HG03196 (cell line): ENCODE data around the gene AKT1S1.
A peak's percentile ranks its signal among the peaks of the same experiment; 100 is the strongest.

ENCODE experiments used
- ATAC-seq: cut with Tn5 transposase; IDR thresholded peaks from one replicate; pipeline ENCODE4 v1.9.1; 2021; ENCODE audit not compliant: unreplicated experiment

Gene AKT1S1

GRCh38 chr19:49871349-49871985 is 5.7 kb downstream of the AKT1S1 start:
- no peak for ATAC-seq

DNA sequence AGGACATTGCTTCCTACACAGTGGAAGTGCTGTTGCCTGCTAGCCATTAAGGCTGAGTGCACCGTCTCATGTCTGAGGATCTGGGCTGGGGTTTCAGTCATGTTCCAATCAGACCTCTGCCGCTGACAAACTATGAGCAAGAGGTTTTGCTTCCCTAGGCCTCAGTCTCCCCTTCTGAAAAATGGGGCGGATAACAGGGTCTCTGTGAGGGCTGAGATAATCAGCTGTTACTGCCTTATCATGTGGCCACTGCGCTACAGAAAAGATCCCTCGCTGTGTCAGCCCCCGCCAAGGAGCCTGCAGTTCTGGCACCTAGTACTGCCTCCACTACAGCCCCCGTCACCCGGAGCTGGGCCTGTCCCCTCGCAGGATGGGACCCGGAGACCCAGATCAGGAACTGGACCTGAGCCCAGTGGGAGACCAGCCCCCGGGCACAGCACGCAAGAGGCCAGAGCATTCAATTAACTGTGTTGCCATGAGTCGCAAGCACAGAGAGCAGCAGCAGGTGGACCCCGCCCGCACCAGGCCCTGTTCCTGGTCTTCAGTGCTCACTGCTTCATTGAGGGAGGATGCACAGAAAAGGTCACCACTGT is 6.8 kb downstream of the AKT1S1 start:
- no peak for ATAC-seq

DNA sequence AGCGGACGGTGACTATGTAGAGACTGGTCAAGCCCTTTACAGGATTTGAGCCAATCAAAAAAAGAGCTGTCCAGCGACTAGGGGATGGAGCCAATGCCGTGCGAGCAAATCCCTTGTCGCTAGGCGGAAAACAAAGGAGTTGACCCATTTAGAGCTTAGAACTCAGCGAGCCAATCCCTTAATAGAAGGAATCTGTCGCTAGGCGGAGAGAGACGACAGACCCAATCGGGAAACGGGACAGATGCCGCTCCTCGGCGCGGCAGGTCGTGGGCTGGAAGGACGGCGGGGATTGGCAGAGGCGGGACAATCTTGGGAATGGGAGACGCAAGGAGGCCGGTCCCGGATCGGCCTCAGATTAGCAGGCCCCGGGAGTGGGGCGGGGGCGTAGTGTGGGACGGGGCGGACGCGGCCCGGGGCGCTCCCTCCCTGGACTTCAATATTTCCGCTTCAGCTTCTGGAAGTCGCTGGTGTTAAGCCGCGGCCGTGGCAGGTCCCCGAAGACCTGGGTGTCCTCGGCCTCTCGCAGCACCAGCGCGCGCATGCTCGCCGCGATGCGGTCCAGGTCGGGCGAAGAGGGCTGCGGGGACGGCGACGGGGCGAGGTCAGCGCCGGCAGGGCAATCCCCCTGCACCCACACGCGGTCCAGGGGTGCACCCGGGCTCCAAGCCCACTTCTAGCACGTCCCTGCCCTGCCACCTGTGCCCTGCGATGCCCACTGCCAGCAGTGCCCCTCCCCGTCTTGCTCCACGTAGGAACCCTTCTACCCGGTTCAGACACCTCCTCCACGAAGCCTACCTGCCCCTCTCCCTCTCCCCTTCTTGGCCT is 7.5 kb downstream of the AKT1S1 start:
- ATAC-seq = peak; percentile 56

GRCh38 chr19:49869009-49869483 is 8.1 kb downstream of the AKT1S1 start:
- ATAC-seq = peak; percentile 7

DNA sequence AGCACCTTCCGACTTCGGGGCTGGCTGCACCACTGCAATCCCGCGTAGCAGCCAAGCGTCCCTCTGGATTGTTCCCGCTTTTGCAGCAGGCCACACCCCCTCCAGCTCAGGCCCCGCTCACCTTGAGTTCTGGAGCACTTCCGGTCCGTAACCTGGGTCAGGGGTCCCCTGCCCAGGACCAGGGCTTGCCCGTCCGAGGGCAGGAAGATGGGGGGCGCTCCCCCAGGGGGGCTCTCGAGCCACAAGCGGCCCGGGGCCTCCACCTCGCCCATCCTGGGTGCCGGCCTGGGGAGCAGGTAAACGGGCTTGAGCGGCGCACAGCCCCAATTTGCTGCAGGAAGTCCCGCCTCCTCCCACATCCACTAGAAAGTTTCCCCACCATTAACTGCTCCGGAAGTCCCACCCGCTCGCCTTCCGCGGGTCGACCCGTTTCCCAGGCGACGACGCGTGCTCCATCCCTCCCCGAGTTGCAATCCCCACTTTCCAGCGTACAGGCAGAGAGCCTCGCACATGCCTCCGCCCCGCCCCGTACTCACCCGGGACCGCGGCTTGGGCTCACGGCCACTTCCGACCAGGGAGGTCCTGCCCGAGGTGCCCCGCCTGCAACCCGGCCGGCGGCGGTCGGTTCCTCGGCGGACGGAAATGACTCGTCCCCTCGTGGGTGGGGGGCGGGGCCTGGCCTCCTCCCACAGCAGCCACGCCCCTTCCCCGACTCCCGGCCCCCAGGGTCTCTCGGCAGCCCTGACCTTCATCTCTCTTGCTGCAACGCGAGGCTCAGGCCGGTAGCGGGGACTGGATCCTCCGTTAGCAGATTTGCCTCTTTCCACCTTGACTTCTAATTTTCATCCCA is 10.0 kb downstream of the AKT1S1 start, which contains the start of gene PNKP:
PNKP (minus strand) TSS at position 644 of the 850 bp plus-strand sequence; CDS start at position 272, 372 bp downstream.
- ATAC-seq = peak; percentile 33

- ATAC-seq = no peak
Observed at GRCh38 chr19:49864890-49865289, 12.3 kb downstream of the AKT1S1 start.

DNA sequence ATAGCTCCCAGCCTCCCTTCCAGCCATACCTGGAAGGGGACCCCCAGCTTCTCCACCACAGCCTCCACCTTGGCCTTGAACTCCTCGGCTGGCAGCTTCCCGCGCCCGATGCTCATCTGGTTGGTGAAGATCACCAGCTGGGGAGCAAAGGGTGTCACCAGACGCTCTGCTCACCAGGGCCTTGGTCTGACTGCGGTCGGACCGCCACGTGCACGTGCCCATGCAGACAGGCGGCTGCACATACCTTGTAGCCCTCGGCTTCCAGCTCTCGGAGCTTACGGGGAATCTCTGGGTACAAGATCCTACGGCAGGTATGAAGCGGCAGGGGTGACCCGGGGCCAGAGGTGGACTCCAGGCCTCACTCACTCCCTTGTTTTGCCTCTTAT is 13.2 kb downstream of the AKT1S1 start:
- no peak for ATAC-seq

DNA sequence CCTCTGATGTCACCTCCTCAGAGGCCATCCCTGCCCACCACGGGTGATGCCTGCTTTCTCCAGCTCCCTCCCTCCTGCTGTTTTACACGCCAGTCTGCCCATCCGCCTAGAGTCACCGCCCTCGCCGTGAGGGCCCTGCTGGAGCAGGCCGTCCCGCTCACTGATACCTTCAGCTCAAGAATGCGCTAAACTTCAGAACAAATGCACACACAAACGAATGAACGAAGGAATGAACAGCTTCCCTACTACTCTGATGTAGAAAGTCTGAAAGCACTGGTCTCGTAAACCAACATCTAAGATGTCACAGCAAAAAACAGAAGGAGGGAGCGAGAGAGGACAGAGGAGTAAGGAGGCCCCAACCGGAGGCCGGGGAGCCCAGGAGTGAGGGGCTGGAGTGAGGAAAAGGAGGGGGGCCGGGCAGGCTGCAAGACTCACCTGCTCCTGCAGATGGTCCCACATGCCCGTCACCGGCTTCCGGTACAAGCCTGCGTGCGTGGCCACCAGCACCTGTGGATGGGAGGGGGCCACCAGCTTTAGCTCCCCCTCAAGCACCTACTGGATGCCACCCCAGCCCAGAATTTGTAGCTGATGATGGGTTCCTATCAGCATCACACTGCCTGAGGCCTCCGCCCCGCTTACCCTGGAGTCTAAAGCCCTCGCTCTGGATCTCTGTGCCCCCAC is 13.8 kb downstream of the AKT1S1 start:
- ATAC-seq = no peak

- ATAC-seq = no peak
Observed at GRCh38 chr19:49862391-49863253, 14.5 kb downstream of the AKT1S1 start.

GRCh38 chr19:49861541-49862378 is 15.4 kb downstream of the AKT1S1 start:
- ATAC-seq = no peak

- ATAC-seq = no peak
Observed at GRCh38 chr19:49861107-49861506, 16.0 kb downstream of the AKT1S1 start.

DNA sequence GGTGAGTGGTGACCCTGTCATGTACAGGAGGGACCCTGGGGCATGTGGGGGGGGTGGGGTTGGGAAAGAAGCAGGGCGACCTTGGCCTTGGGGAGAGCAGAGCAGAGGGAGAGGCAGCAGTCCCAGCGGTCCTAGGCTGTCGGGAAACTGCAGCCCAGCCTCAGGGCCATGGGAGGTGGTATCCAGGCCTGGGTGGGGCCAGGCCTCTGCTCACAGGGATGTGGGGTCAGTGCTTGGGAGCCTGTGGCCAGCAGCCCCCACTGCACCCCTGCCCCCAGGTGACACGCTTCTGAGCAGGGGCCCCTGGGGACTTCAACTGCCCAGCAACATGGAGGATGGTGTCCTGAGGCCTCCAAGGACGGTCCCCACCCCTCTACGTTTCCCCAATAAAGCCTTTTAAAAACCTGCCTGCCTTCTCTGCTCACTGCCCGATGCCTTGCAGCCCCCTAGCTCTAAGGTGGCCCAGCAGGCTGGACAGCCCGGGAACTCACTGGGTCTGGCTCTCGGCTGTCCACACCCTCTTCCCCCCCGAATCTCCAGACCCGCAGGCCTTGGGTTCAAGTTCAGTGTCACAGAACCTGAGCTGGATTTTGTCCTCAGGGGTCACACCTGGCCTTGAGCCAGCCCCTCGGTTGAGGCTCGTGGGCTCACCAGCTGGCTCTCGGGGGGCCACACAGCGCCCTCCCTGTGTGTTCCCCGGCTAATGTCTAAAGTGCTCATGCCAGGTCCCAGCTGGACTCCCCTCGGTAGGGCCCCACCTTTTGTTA is 16.6 kb downstream of the AKT1S1 start:
- ATAC-seq = no peak

GRCh38 chr19:49859682-49860335 is 17.3 kb downstream of the AKT1S1 start:
- no peak for ATAC-seq

DNA sequence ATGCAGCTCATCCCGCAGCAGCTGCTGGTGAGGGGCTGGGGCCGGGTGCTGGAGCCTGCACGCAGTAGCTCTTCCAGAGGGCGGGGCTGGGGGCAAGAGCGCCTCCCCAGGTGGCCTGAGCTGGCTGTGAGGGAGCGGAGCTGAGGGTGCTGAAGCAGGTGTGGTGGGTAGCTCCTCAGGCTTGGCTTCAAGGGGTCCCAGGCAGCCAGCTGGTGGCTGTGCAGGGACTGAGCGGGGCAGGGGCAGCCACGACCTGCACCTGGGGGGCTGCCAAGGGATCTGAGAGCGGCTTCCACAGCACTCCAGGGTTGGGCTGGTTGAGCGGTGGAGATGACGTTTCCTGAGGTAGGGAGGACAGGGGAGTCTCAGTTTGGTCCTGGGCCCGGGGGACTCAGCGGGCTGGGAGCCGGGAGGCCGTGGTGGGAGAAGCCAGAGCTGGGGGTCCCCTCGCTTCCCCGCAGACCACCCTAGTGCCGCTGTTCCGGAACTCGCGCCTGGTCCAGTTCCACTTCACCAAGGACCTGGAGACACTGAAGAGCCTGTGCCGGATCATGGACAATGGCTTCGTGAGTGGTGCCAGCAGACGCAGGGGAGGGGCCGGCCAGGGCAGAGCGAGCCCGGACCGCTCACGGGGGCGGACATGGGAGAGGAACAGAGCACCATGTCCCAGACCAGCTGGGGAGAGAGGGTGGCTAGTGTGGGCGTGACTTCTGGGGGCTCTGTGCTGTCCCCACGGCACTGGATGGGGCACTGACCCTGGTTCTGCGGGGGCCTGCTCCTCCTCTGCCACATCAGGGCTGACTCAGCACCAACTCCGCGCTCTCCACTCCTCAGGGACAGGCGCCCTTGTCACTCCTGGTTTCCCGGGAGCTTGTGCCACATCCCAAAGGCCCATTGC is 18.8 kb downstream of the AKT1S1 start:
- ATAC-seq = no peak

GRCh38 chr19:49857838-49858087 is 19.4 kb downstream of the AKT1S1 start:
- ATAC-seq = no peak

- ATAC-seq = no peak
Observed at GRCh38 chr19:49857061-49857837, 19.9 kb downstream of the AKT1S1 start.
